GM12878 (cell line): ENCODE results near the gene HOOK2. TPM values are rescaled to one million over a fixed set of nuclear protein-coding genes. Genes with fewer than 3 reads are reported as not detected.

ENCODE experiments used
- ATAC-seq: fragments of 200-7000 bp; cut with Tn5 transposase; 3 replicates; pipeline ENCODE4 v1.9.1; 2020; ENCODE audit warnings: mild to moderate bottlenecking, moderate library complexity
- BruUV-seq: library from RNA; stranded (reverse); fragments of 400-500 nt; replicated peaks from 2 replicates; lab custom pipeline; 2021; lab: Mats Ljungman, UMichigan
- CTCF ChIA-PET: fragments of 300-600 bp; sonication (Branson Sonifier 250); formaldehyde crosslinking; extraction: SDS; loops from one replicate; lab custom pipeline; 2021; ENCODE audit warnings: inconsistent platforms; lab: Yijun Ruan, JAX
- POLR2A ChIA-PET: fragments of 350-600 bp; formaldehyde crosslinking; extraction: SDS; loops from one replicate; lab custom pipeline; 2021; ENCODE audit warnings: inconsistent platforms; lab: Charles Lee
- RAD21 ChIA-PET: fragments of 300-600 bp; sonication (Branson Sonifier 250); formaldehyde crosslinking; loops from one replicate; lab custom pipeline; 2023; ENCODE audit warnings: antibody characterized with exemption; ENCODE audit not compliant: unreplicated experiment; lab: Charles Lee
- SMC1A ChIA-PET: fragments of 300-600 bp; sonication (Branson Sonifier 250); formaldehyde crosslinking; loops from one replicate; lab custom pipeline; 2023; ENCODE audit not compliant: unreplicated experiment, uncharacterized antibody; lab: Charles Lee
- DNase-seq: peaks from one replicate; pipeline ENCODE4 v3.0.0-alpha.2; 2011; ENCODE audit warnings: low read depth, low spot score
- FAIRE-seq: peaks from 3 replicates; lab custom pipeline; 2011; peaks lifted over from hg19 to GRCh38; lab: Jason Lieb, UNC
- H2AFZ ChIP-seq: 2 replicates; pipeline ENCODE4 v1.6.0; 2011; ENCODE audit warnings: low read depth, low read length, control low read depth; ENCODE audit not compliant: control insufficient read depth
- H3K27ac ChIP-seq: 2 replicates; pipeline ENCODE4 v1.5.1; 2011; ENCODE audit warnings: control low read depth; ENCODE audit not compliant: control insufficient read depth, insufficient read depth
- H3K27me3 ChIP-seq, 2 experiments: replicated peaks in 1 of 2; 2 replicates each; pipeline versions ENCODE4 v1.6.0 to v1.6.1; 2011; ENCODE audit warnings: low read length in 1 of 2; ENCODE audit not compliant: control insufficient read depth in 2 of 2, insufficient read depth in 2 of 2
- H3K36me3 ChIP-seq, 2 experiments: 2 replicates each; pipeline ENCODE4 v1.5.1; 2011; ENCODE audit warnings: low read length in 1 of 2; ENCODE audit not compliant: control insufficient read depth in 2 of 2, insufficient read depth in 2 of 2
- H3K4me1 ChIP-seq: 2 replicates; pipeline ENCODE4 v1.6.1; 2011; ENCODE audit warnings: mild to moderate bottlenecking, low read length, moderate library complexity, mixed read lengths; ENCODE audit not compliant: control insufficient read depth, insufficient read depth
- H3K4me2 ChIP-seq: 2 replicates; pipeline ENCODE4 v1.6.0; 2011; ENCODE audit warnings: control low read depth; ENCODE audit not compliant: control insufficient read depth, insufficient read depth
- H3K4me3 ChIP-seq: fragments of 200-600 bp; sonication (generic); 2 replicates; pipeline ENCODE4 v1.5.1; 2016
- H3K79me2 ChIP-seq: 2 replicates; pipeline ENCODE4 v1.6.0; 2011; ENCODE audit warnings: low read length; ENCODE audit not compliant: control insufficient read depth, insufficient read depth
- H3K9ac ChIP-seq: 2 replicates; pipeline ENCODE4 v1.8.0; 2011; ENCODE audit warnings: low read length, control low read depth, mixed read lengths; ENCODE audit not compliant: control insufficient read depth, insufficient read depth
- H3K9me3 ChIP-seq: replicated peaks from 3 replicates; pipeline ENCODE4 v1.5.1; 2011; ENCODE audit warnings: mild to moderate bottlenecking, low read length; ENCODE audit not compliant: control insufficient read depth, insufficient read depth
- H4K20me1 ChIP-seq: 2 replicates; pipeline ENCODE4 v1.6.0; 2011; ENCODE audit not compliant: control insufficient read depth, insufficient read depth
- CHD2 ChIP-seq: IDR thresholded peaks from 2 replicates; pipeline ENCODE4 v1.6.1; 2011; ENCODE audit warnings: low read depth, low read length, improper control_type of control experiment, borderline replicate concordance
- EGR1 ChIP-seq, 2 experiments: IDR thresholded peaks; 1 replicate in 1 of 2; 2 replicates in 1 of 2; pipeline ENCODE4 v1.6.1; 2011 to 2012; ENCODE audit warnings: low read depth in 2 of 2, low read length in 2 of 2, borderline replicate concordance in 1 of 2, mild to moderate bottlenecking in 1 of 2, moderate library complexity in 1 of 2
- ESRRA ChIP-seq: IDR thresholded peaks from 2 replicates; pipeline ENCODE4 v1.6.1; 2012; ENCODE audit warnings: mild to moderate bottlenecking, low read length, improper control_type of control experiment
- MAX ChIP-seq: IDR thresholded peaks from 2 replicates; pipeline ENCODE4 v1.6.1; 2012; ENCODE audit warnings: low read depth, low read length, improper control_type of control experiment
- RUNX3 ChIP-seq: IDR thresholded peaks from 2 replicates; pipeline ENCODE4 v1.6.1; 2012; ENCODE audit warnings: low read length, inconsistent platforms
- STAT1 ChIP-seq: fragments of 450-650 bp; conservative IDR thresholded peaks from 2 replicates; pipeline ENCODE4 v1.6.1; 2014; ENCODE audit warnings: antibody characterized with exemption, mild to moderate bottlenecking
- STAT3 ChIP-seq: IDR thresholded peaks from 2 replicates; pipeline ENCODE4 v1.6.1; 2011; ENCODE audit warnings: low read depth, low read length, improper control_type of control experiment
- SUPT20H ChIP-seq: IDR thresholded peaks from 2 replicates; pipeline ENCODE4 v1.6.1; 2011; ENCODE audit warnings: low read depth, mild to moderate bottlenecking, low read length, moderate library complexity, borderline replicate concordance; ENCODE audit not compliant: control insufficient read depth
- USF1 ChIP-seq: IDR thresholded peaks from 2 replicates; pipeline ENCODE4 v1.6.1; 2011; ENCODE audit warnings: borderline replicate concordance, low read depth, mild to moderate bottlenecking, moderate library complexity, mixed read lengths, low read length; ENCODE audit not compliant: insufficient read depth; ENCODE audit errors: extremely low read length
- ZBTB11 ChIP-seq: fragments of 450-650 bp; formaldehyde crosslinking; IDR thresholded peaks from 2 replicates; pipeline ENCODE4 v1.5.0; 2022; ENCODE audit warnings: mild to moderate bottlenecking, missing genetic modification characterization
- WGBS: methylation state at CpG from one replicate; pipeline ENCODE4 v1.1.6; 2016; ENCODE audit warnings: low lambda C conversion rate; ENCODE audit not compliant: insufficient replicate concordance, insufficient coverage; ENCODE audit errors: missing lambda C conversion rate; 5-methylcytosine and 5-hydroxymethylcytosine counted together
- in situ Hi-C: fragments of 300-500 bp; cut with MboI; formaldehyde crosslinking; loops from 9 replicates; pipeline ENCODE4 v1.14.3; 2018; ENCODE audit warnings: mixed read lengths
- intact Hi-C: fragments of 100-400 bp; cut with micrococcal nuclease; formaldehyde crosslinking; loops from one replicate; pipeline ENCODE4 v1.14.2; 2022; ENCODE audit not compliant: unreplicated experiment
- polyA plus RNA-seq, 11 experiments: library from polyadenylated mRNA; depleted of rRNA in 4 of 11; unstranded in 6 of 11; stranded (reverse) in 5 of 11; fragments of >200 nt; fragmentation: Nextera tagmentation in 4 of 11; fragmentation: Illumina TruSeq in 1 of 11; extraction: Ambion mirVana in 4 of 11; extraction: Trizol in 1 of 11; gene quantifications; 1 replicate in 1 of 11; 2 replicates in 10 of 11; pipeline versions ENCODE4 v1.2.1 to v1.2.3, GENCODE V29; 2011 to 2016; ENCODE audit warnings: inconsistent platforms in 2 of 11, missing spikeins in 2 of 11, low read depth in 1 of 11
- total RNA-seq, 4 experiments: library from RNA; depleted of rRNA in 3 of 4; stranded (reverse); fragments of >200 nt in 3 of 4; fragmentation: Illumina TruSeq in 1 of 4; extraction: Trizol in 1 of 4; gene quantifications; 2 replicates each; pipeline versions ENCODE4 v1.2.1 to v1.2.3, GENCODE V29; 2013 to 2021

Gene HOOK2
- total and polyA plus RNA-seq, 10 of the 15 experiments (the other 5 are each of a cell fraction or from before 2014, with no cell fraction given) = 1.5 to 9.6 (median 6.2) TPM

DNA sequence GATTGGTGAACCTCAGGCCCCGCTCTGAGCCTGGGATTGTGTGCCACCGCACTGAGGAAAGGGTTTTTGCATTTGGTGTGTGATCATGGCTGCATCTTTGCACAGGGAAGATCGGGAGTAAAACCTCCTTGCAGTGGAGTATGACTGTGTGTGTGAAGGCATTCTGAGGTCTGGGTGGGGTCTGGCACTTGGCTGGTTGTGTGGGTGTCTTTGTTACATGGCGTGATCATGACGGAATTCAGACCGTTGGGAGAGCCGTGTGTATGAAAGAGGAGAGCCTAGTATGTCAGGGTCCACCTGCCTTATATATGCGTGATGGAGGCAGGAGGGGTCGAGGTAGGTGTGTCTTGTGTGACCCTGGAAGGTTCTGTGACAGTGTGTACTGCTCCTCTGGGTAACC lies 24.5 kb downstream of the HOOK2 start:
- ChIA-PET SMC1A (no interaction called here), CTCF (no interaction called here)
- intact Hi-C loops = no loop called here
- ATAC-seq = no peak
- no peak overlapping the region for H3K9ac ChIP-seq
- no peak for DNase-seq
- TF ChIP-seq STAT1 (no peak), CHD2 (no peak), EGR1 (IDR thresholded peaks at IDR 0.05; ENCODE audit: borderline replicate concordance in 1 of 2, low read depth in 2 of 2, low read length in 2 of 2) (no peak), MAX (no peak), STAT3 (no peak), ZBTB11 (CRISPR knock-in tag) (no peak), USF1 (no peak), SUPT20H (no peak), ESRRA (no peak), RUNX3 (no peak)
- TF ChIP-seq, all 136 proteins: peak for 0
- Histone ChIP-seq H3K27ac (no peak overlapping the region), H4K20me1 (no peaks in the 10 kb centered on the region), H3K36me3 (peaks cover 0 to 6% of the 10 kb centered on the region in 2 experiments; a peak in 2 of 4 replicates), H3K4me1 (no peaks in the 10 kb centered on the region), H3K4me3 (no peak overlapping the region), H2AFZ (no peak overlapping the region), H3K79me2 (no peaks in the 10 kb centered on the region), H3K4me2 (no peak overlapping the region), H3K9me3 (peaks cover 11% of the 10 kb centered on the region; the same call in 1 of the 3 replicates), H3K27me3 (no peaks in the 10 kb centered on the region)
- FAIRE-seq = no peak
- ChIA-PET POLR2A (no interaction called here), RAD21 (no interaction called here)
- WGBS = 27% methylated on average over 9 of the region's 9 CpGs
- no TSS peak for BruUV-seq
- in situ Hi-C loops = no loop called here
